Measurements from ENCODE around the gene VSTM2B.

Gene VSTM2B

GRCh38 chr19:29574510-29574909 is 48.7 kb downstream of the VSTM2B start:
- TF ChIP-seq FOXP2 (optimal IDR thresholded peaks at IDR 0.05; ENCODE audit: borderline replicate concordance, extremely low read depth, extremely low read length, insufficient read depth) (no peak), POLR2AphosphoS5 (IDR thresholded peaks at IDR 0.05; ENCODE audit: low read depth, low read length) (no peak), SIN3A (IDR thresholded peaks at IDR 0.05; ENCODE audit: borderline replicate concordance, insufficient read depth, low read length) (no peak), TAF1 (IDR thresholded peaks at IDR 0.05; ENCODE audit: borderline replicate concordance, insufficient read depth, low read length) (no peak)
- TF ChIP-seq, protein P1, sequence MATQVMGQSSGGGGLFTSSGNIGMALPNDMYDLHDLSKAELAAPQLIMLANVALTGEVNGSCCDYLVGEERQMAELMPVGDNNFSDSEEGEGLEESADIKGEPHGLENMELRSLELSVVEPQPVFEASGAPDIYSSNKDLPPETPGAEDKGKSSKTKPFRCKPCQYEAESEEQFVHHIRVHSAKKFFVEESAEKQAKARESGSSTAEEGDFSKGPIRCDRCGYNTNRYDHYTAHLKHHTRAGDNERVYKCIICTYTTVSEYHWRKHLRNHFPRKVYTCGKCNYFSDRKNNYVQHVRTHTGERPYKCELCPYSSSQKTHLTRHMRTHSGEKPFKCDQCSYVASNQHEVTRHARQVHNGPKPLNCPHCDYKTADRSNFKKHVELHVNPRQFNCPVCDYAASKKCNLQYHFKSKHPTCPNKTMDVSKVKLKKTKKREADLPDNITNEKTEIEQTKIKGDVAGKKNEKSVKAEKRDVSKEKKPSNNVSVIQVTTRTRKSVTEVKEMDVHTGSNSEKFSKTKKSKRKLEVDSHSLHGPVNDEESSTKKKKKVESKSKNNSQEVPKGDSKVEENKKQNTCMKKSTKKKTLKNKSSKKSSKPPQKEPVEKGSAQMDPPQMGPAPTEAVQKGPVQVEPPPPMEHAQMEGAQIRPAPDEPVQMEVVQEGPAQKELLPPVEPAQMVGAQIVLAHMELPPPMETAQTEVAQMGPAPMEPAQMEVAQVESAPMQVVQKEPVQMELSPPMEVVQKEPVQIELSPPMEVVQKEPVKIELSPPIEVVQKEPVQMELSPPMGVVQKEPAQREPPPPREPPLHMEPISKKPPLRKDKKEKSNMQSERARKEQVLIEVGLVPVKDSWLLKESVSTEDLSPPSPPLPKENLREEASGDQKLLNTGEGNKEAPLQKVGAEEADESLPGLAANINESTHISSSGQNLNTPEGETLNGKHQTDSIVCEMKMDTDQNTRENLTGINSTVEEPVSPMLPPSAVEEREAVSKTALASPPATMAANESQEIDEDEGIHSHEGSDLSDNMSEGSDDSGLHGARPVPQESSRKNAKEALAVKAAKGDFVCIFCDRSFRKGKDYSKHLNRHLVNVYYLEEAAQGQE (IDR thresholded peaks at IDR 0.05; ENCODE audit: insufficient read depth in 1 of 2, low read depth in 2 of 2, low read length in 2 of 2): no peak

DNA sequence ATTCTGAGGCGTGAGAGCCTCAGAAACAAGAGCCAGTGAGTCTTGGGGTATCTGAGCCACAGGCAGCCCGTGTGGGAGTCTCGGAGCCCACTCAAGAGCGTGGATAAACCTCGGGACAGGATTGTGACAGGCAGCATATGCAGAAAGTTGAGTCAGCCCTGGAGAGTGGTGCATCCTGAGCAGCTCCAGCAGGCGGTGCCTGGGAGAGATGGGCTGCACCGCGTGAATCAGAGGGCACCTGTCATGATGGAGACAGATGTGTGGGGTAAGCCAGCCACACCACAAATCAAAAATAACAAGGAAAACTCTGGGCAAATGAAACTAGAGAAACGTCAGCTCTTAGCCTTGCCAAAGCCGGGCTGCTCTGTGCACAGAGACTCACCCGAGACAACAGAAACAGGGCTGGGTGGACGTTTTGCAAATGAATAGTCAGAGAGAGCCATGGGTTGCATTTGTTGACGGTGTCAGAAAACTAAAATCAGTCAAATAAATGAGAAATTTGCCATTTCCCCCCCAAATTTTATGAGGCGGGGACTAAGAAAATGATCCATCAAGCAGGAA is 50.3 kb downstream of the VSTM2B start:
- TF ChIP-seq FOXP2 (optimal IDR thresholded peaks at IDR 0.05; ENCODE audit: borderline replicate concordance, extremely low read depth, extremely low read length, insufficient read depth): no peak
- TF ChIP-seq, protein P1 (IDR thresholded peaks at IDR 0.05; ENCODE audit: insufficient read depth in 1 of 2, low read depth in 2 of 2, low read length in 2 of 2): no peak
- TF ChIP-seq POLR2AphosphoS5 (IDR thresholded peaks at IDR 0.05; ENCODE audit: low read depth, low read length): no peak
- TF ChIP-seq TAF1 (IDR thresholded peaks at IDR 0.05; ENCODE audit: borderline replicate concordance, insufficient read depth, low read length): no peak
- no peak for TF ChIP-seq SIN3A (IDR thresholded peaks at IDR 0.05; ENCODE audit: borderline replicate concordance, insufficient read depth, low read length)

DNA sequence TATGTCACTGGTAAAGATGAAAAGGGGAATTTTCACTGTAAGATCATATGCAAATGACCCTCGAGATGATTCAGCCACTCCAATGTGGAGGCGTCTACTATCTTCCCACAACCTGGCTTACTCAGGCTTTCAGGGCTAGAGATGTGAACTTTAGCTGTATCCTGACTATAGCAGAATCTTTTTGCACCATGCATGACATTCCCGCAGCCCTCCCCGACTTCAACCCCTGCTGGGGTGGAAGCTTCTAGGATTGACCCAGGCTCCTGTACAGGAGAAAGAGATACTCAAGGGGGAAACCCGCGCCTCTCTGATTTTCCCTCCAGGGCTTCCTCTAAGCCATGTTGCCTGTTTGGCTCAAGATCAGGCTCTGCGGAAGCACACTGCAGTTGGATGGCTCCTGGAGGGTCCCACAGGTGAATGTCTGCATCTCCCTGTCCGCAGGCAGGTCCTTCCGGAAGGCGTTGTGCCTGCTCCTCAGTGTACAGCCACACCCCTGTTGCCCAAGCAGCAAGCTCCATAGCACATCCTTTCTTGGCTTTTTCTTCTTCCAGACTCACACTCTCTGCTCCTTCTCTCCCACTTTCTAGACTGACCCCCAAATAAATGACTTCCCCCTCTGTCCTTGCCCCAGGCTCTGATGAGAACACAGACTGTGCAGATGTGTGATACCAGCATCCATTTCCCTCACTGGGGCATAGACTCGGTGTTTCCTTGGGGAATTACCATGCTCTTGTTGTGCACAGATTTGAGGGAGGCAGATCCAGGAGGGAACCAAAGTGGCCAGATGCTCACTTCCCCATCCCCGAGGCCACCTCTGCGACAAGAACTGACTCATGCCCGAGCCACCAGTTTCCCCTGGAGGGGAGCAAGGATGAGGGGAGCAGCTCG is 51.2 kb downstream of the VSTM2B start:
- TF ChIP-seq POLR2AphosphoS5 (IDR thresholded peaks at IDR 0.05; ENCODE audit: low read depth, low read length) (no peak), FOXP2 (optimal IDR thresholded peaks at IDR 0.05; ENCODE audit: borderline replicate concordance, extremely low read depth, extremely low read length, insufficient read depth) (no peak)

- TF ChIP-seq, protein P1 (IDR thresholded peaks at IDR 0.05; ENCODE audit: insufficient read depth in 1 of 2, low read depth in 2 of 2, low read length in 2 of 2): no peak
- TF ChIP-seq FOXP2 (optimal IDR thresholded peaks at IDR 0.05; ENCODE audit: borderline replicate concordance, extremely low read depth, extremely low read length, insufficient read depth): no peak
- no peak for TF ChIP-seq SIN3A (IDR thresholded peaks at IDR 0.05; ENCODE audit: borderline replicate concordance, insufficient read depth, low read length)
- TF ChIP-seq POLR2AphosphoS5 (IDR thresholded peaks at IDR 0.05; ENCODE audit: low read depth, low read length): no peak
- TF ChIP-seq TAF1 (IDR thresholded peaks at IDR 0.05; ENCODE audit: borderline replicate concordance, insufficient read depth, low read length): no peak
Observed at GRCh38 chr19:29577649-29577963, 51.8 kb downstream of the VSTM2B start.

GRCh38 chr19:29578349-29578748 is 52.6 kb downstream of the VSTM2B start:
- TF ChIP-seq, protein P1 (IDR thresholded peaks at IDR 0.05; ENCODE audit: insufficient read depth in 1 of 2, low read depth in 2 of 2, low read length in 2 of 2): no peak
- TF ChIP-seq SIN3A (IDR thresholded peaks at IDR 0.05; ENCODE audit: borderline replicate concordance, insufficient read depth, low read length) (no peak), FOXP2 (optimal IDR thresholded peaks at IDR 0.05; ENCODE audit: borderline replicate concordance, extremely low read depth, extremely low read length, insufficient read depth) (no peak), POLR2AphosphoS5 (IDR thresholded peaks at IDR 0.05; ENCODE audit: low read depth, low read length) (no peak)
